Ramos (cell line): ENCODE measurements around the gene FAM83B.
"Not testable (repeated sequence)": the region's sequence is repeated elsewhere in the genome, so short reads cannot be mapped to it uniquely, and the experiment has no call there.

Experiments used
- in situ Hi-C: fragments of 300-500 bp; cut with MboI; formaldehyde crosslinking; loops from one replicate; pipeline ENCODE4 v1.14.3; 2022; ENCODE audit warnings: low sequenced_read_pairs; ENCODE audit not compliant: unreplicated experiment

The FAM83B gene

GRCh38 chr6:54897462-54898189 lies 51.1 kb downstream of the FAM83B start:
- in situ Hi-C loops: no loop called here

- in situ Hi-C loops: no loop called here
Observed at GRCh38 chr6:54898767-54899166, 52.2 kb downstream of the FAM83B start.

- in situ Hi-C loops: no loop called here
Observed at GRCh38 chr6:54899442-54899841, 52.9 kb downstream of the FAM83B start.

- in situ Hi-C loops: no loop called here
Observed at GRCh38 chr6:54899986-54900385, 53.4 kb downstream of the FAM83B start.

GRCh38 chr6:54900666-54901065 lies 54.1 kb downstream of the FAM83B start:
- in situ Hi-C loops: no loop called here

GRCh38 chr6:54903884-54904283 lies 57.3 kb downstream of the FAM83B start:
- in situ Hi-C loops: no loop called here

- in situ Hi-C loops: no loop called here
Observed at GRCh38 chr6:54907355-54907754, 60.8 kb downstream of the FAM83B start.

- in situ Hi-C loops: no loop called here
Observed at GRCh38 chr6:54909184-54909583, 62.6 kb downstream of the FAM83B start.

- in situ Hi-C loops: no loop called here
Observed at GRCh38 chr6:54910431-54910884, 63.9 kb downstream of the FAM83B start.

GRCh38 chr6:54910921-54911320 lies 64.3 kb downstream of the FAM83B start:
- in situ Hi-C loops: no loop called here

GRCh38 chr6:54913211-54913610 lies 66.6 kb downstream of the FAM83B start:
- in situ Hi-C loops: no loop called here

- in situ Hi-C loops: no loop called here
Observed at GRCh38 chr6:54916858-54917257, 70.3 kb downstream of the FAM83B start.

- in situ Hi-C loops: no loop called here
Observed at GRCh38 chr6:54920628-54921027, 74.1 kb downstream of the FAM83B start.

GRCh38 chr6:54921891-54922290 lies 75.3 kb downstream of the FAM83B start:
- in situ Hi-C loops: no loop called here

- in situ Hi-C loops: no loop called here
Observed at GRCh38 chr6:54929245-54929909, 82.8 kb downstream of the FAM83B start.

GRCh38 chr6:54932622-54933021 lies 86.1 kb downstream of the FAM83B start:
- in situ Hi-C loops: no loop called here

GRCh38 chr6:54935739-54936138 lies 89.2 kb downstream of the FAM83B start:
- in situ Hi-C loops: no loop called here

GRCh38 chr6:54937371-54937770 lies 90.8 kb downstream of the FAM83B start:
- in situ Hi-C loops: no loop called here

- in situ Hi-C loops: no loop called here
Observed at GRCh38 chr6:54957698-54958097, 111.1 kb downstream of the FAM83B start.

- in situ Hi-C loops: no loop called here
Observed at GRCh38 chr6:54958446-54958845, 111.9 kb downstream of the FAM83B start.

GRCh38 chr6:54959820-54960219 lies 113.2 kb downstream of the FAM83B start:
- in situ Hi-C loops: no loop called here

- in situ Hi-C loops: not testable (repeated sequence)
Observed at GRCh38 chr6:54961372-54961771, 114.8 kb downstream of the FAM83B start.
